WTC11 (cell line): ENCODE results near the gene HCN1. TPM values are rescaled to one million over a fixed set of nuclear protein-coding genes. Genes with fewer than 3 reads are reported as not detected.

Experiments used
- ATAC-seq: fragments of 200-7000 bp; cut with Tn5 transposase; 2 replicates; pipeline ENCODE4 v1.10.0; 2021; ENCODE audit warnings: mild to moderate bottlenecking, moderate library complexity
- CTCF ChIA-PET: fragments of 300-600 bp; sonication (Branson Sonifier 250); formaldehyde crosslinking; loops from one replicate; lab custom pipeline; 2021; ENCODE audit warnings: antibody characterized with exemption; lab: Charles Lee
- POLR2A ChIA-PET: fragments of 350-600 bp; sonication (Branson Sonifier 250); formaldehyde crosslinking; loops from one replicate; lab custom pipeline; 2021; ENCODE audit warnings: antibody characterized with exemption; lab: Charles Lee
- DNase-seq: peaks from one replicate; pipeline ENCODE4 v3.0.0; 2021; ENCODE audit warnings: low spot score
- H3K27ac Mint-ChIP-seq: 2 replicates; pipeline ENCODE4 v1.8.0; 2021; ENCODE audit warnings: mixed read lengths
- H3K27me3 Mint-ChIP-seq: 2 replicates; pipeline ENCODE4 v1.8.0; 2021; ENCODE audit warnings: low read depth, mild to moderate bottlenecking, moderate library complexity, mixed read lengths
- H3K36me3 Mint-ChIP-seq: 2 replicates; pipeline ENCODE4 v1.8.0; 2021; ENCODE audit warnings: mixed read lengths
- H3K4me1 Mint-ChIP-seq: 2 replicates; pipeline ENCODE4 v1.8.0; 2022; ENCODE audit warnings: mixed read lengths
- H3K4me3 Mint-ChIP-seq: 2 replicates; pipeline ENCODE4 v1.8.0; 2021; ENCODE audit warnings: mild to moderate bottlenecking, moderate library complexity, mixed read lengths
- H3K9me3 Mint-ChIP-seq: 2 replicates; pipeline ENCODE4 v1.8.0; 2021; ENCODE audit warnings: mixed read lengths
- CREB1 ChIP-seq: sonication (generic); formaldehyde crosslinking; IDR thresholded peaks from 2 replicates; pipeline ENCODE4 v1.8.0; 2023; ENCODE audit warnings: mild to moderate bottlenecking, missing genetic modification reagents
- CREM ChIP-seq: sonication (generic); formaldehyde crosslinking; IDR thresholded peaks from 2 replicates; pipeline ENCODE4 v1.8.1; 2022; ENCODE audit warnings: mild to moderate bottlenecking, missing genetic modification reagents, moderate library complexity
- ESRRA ChIP-seq: sonication (generic); formaldehyde crosslinking; IDR thresholded peaks from 2 replicates; pipeline ENCODE4 v1.8.1; 2022; ENCODE audit warnings: mild to moderate bottlenecking, missing genetic modification reagents, borderline replicate concordance
- GRHL2 ChIP-seq: fragments of 250-450 bp; sonication (Bioruptor Pico); IDR thresholded peaks from 2 replicates; pipeline ENCODE4 v1.8.0; 2022; ENCODE audit warnings: mild to moderate bottlenecking, moderate library complexity; ENCODE audit not compliant: insufficient replicate concordance, severe bottlenecking
- MXD4 ChIP-seq: fragments of 250-450 bp; sonication (Bioruptor Pico); IDR thresholded peaks from 2 replicates; pipeline ENCODE4 v1.8.0; 2021; ENCODE audit warnings: mild to moderate bottlenecking, moderate library complexity, borderline replicate concordance
- NR2C2 ChIP-seq: sonication (generic); formaldehyde crosslinking; IDR thresholded peaks from 2 replicates; pipeline ENCODE4 v1.8.0; 2022; ENCODE audit warnings: mild to moderate bottlenecking, missing genetic modification reagents
- RORB ChIP-seq: fragments of 250-450 bp; sonication (Bioruptor Pico); IDR thresholded peaks from 2 replicates; pipeline ENCODE4 v1.9.0; 2021; ENCODE audit warnings: mild to moderate bottlenecking
- SP1 ChIP-seq: sonication (generic); formaldehyde crosslinking; conservative IDR thresholded peaks from 2 replicates; pipeline ENCODE4 v1.8.1; 2022; ENCODE audit warnings: missing genetic modification reagents
- TCF7 ChIP-seq: sonication (generic); formaldehyde crosslinking; IDR thresholded peaks from 2 replicates; pipeline ENCODE4 v1.8.0; 2022; ENCODE audit warnings: mild to moderate bottlenecking, low read depth, missing genetic modification reagents, moderate library complexity
- TEAD4 ChIP-seq: sonication (generic); formaldehyde crosslinking; IDR thresholded peaks from 2 replicates; pipeline ENCODE4 v1.8.0; 2022; ENCODE audit warnings: mild to moderate bottlenecking, missing genetic modification reagents
- ZBTB21 ChIP-seq: sonication (generic); formaldehyde crosslinking; IDR thresholded peaks from 2 replicates; pipeline ENCODE4 v1.8.1; 2023; ENCODE audit warnings: mild to moderate bottlenecking, missing genetic modification reagents, borderline replicate concordance
- ZNF121 ChIP-seq: sonication (generic); formaldehyde crosslinking; IDR thresholded peaks from 2 replicates; pipeline ENCODE4 v1.8.0; 2023; ENCODE audit warnings: missing genetic modification reagents
- ZNF138 ChIP-seq: sonication (generic); formaldehyde crosslinking; conservative IDR thresholded peaks from 2 replicates; pipeline ENCODE4 v1.8.1; 2022; ENCODE audit warnings: mild to moderate bottlenecking, moderate library complexity, missing genetic modification reagents
- ZNF263 ChIP-seq: sonication (generic); formaldehyde crosslinking; IDR thresholded peaks from 2 replicates; pipeline ENCODE4 v1.8.1; 2022; ENCODE audit warnings: low read depth, mild to moderate bottlenecking, moderate library complexity, missing genetic modification reagents
- ZNF671 ChIP-seq: fragments of 250-450 bp; sonication (Bioruptor Pico); IDR thresholded peaks from 2 replicates; pipeline ENCODE4 v1.8.0; 2021; ENCODE audit warnings: mild to moderate bottlenecking
- total RNA-seq: library from RNA; stranded (reverse); gene quantifications from 3 replicates; pipeline ENCODE4 v1.2.3, GENCODE V29; 2021
- TF ChIP-seq, protein P1 (sequence below): fragments of 200-600 bp; IDR thresholded peaks from 2 replicates; pipeline ENCODE4 v1.8.0; 2022; ENCODE audit warnings: antibody characterized with exemption
- TF ChIP-seq, protein P2 (sequence below): fragments of 250-450 bp; sonication (Bioruptor Pico); IDR thresholded peaks from 2 replicates; pipeline ENCODE4 v1.9.0; 2021; ENCODE audit warnings: mild to moderate bottlenecking
- TF ChIP-seq, protein P3 (sequence below): sonication (generic); formaldehyde crosslinking; conservative IDR thresholded peaks from 2 replicates; pipeline ENCODE4 v1.8.1; 2022; ENCODE audit warnings: mild to moderate bottlenecking, missing genetic modification reagents
- TF ChIP-seq, protein P4 (sequence below): sonication (generic); formaldehyde crosslinking; IDR thresholded peaks from 2 replicates; pipeline ENCODE4 v1.8.1; 2023; ENCODE audit warnings: mild to moderate bottlenecking, missing genetic modification reagents, moderate library complexity
- TF ChIP-seq, protein P5 (sequence below): sonication (generic); formaldehyde crosslinking; IDR thresholded peaks from 2 replicates; pipeline ENCODE4 v1.8.1; 2023; ENCODE audit warnings: mild to moderate bottlenecking, missing genetic modification reagents, moderate library complexity
- TF ChIP-seq, protein P6 (sequence below): fragments of 250-450 bp; sonication (Bioruptor Pico); IDR thresholded peaks from 2 replicates; pipeline ENCODE4 v1.9.0; 2021; ENCODE audit warnings: moderate library complexity, mild to moderate bottlenecking, inconsistent platforms, borderline replicate concordance
- TF ChIP-seq, protein P7 (sequence below): sonication (generic); formaldehyde crosslinking; IDR thresholded peaks from 2 replicates; pipeline ENCODE4 v1.8.0; 2023; ENCODE audit warnings: mild to moderate bottlenecking, missing genetic modification reagents

HCN1 gene
- total RNA-seq, 1 experiment from 2014 or later: 2.2 TPM

DNA sequence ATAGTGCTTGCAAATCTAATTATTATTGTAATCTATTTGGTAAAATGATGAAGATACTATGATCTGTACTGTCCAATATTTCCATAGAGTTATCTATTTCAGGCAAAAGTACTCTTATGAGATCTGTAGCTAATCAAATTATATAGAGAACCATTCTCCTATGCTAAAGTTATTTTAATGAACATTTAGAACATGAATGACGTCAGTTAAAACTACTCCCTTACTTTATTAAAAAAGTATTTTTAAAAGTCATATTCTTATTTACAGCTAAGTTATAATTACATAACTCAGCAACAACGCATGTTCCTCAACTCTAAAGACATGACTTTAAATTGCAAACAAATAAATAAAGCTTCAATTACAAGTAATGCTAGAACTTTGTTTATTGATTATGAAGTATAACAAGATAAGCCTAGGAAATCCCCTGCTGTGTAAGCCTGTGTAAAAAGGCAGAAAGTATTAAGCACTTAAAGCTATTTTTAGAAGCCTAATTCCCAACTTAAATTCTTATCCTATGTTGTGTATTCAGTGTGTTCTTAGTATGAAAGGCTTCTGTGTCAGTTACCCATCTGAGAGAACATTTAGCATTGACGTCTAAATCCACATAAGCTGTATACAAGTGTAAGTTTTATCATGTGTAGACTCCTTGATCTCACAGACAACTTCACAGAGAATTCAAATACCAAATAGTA lies 285.7 kb downstream of the HCN1 start:
- peaks cover 18% of the 10 kb centered on the region for H3K4me1 Mint-ChIP-seq
- no peaks in the 10 kb centered on the region for H3K9me3 Mint-ChIP-seq
- DNase-seq (no peak), ATAC-seq (no peak)
- H3K4me3 Mint-ChIP-seq: no peak overlapping the region
- no peak overlapping the region for H3K27ac Mint-ChIP-seq
- CTCF ChIA-PET: no interaction called here
- no peaks in the 10 kb centered on the region for H3K36me3 Mint-ChIP-seq
- TF ChIP-seq TCF7 (CRISPR knock-in tag): no peak
- no peak for TF ChIP-seq RORB
- TF ChIP-seq ESRRA (CRISPR knock-in tag): no peak
- no peak for TF ChIP-seq NR2C2 (CRISPR knock-in tag)
- TF ChIP-seq GRHL2 (CRISPR knock-in tag): no peak
- no peak for TF ChIP-seq CREM
- TF ChIP-seq ZBTB21 (CRISPR knock-in tag): no peak
- TF ChIP-seq MXD4 (CRISPR knock-in tag): no peak
- TF ChIP-seq, protein P1, sequence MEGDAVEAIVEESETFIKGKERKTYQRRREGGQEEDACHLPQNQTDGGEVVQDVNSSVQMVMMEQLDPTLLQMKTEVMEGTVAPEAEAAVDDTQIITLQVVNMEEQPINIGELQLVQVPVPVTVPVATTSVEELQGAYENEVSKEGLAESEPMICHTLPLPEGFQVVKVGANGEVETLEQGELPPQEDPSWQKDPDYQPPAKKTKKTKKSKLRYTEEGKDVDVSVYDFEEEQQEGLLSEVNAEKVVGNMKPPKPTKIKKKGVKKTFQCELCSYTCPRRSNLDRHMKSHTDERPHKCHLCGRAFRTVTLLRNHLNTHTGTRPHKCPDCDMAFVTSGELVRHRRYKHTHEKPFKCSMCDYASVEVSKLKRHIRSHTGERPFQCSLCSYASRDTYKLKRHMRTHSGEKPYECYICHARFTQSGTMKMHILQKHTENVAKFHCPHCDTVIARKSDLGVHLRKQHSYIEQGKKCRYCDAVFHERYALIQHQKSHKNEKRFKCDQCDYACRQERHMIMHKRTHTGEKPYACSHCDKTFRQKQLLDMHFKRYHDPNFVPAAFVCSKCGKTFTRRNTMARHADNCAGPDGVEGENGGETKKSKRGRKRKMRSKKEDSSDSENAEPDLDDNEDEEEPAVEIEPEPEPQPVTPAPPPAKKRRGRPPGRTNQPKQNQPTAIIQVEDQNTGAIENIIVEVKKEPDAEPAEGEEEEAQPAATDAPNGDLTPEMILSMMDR: no peak
- POLR2A ChIA-PET: no interaction called here
- H3K27me3 Mint-ChIP-seq: no peaks in the 10 kb centered on the region

DNA sequence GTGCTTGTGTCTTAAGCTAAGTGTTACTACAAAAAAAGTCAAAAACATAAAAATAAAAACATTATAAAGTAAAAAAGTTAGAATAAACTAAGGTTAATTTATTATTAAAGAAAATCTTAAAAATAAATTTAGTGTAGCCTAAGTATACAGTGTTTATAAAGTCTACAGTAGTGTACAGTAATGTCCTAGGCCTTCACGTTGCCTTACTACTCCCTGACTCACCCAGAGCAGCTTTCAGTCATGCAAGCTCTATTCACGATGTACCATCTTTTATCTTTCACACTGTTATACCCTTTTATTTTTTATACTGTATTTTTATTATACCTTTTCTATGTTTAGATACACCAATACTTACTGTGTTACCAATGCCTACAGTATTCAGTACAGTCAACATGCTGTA lies 288.1 kb downstream of the HCN1 start:
- TF ChIP-seq, protein P2, sequence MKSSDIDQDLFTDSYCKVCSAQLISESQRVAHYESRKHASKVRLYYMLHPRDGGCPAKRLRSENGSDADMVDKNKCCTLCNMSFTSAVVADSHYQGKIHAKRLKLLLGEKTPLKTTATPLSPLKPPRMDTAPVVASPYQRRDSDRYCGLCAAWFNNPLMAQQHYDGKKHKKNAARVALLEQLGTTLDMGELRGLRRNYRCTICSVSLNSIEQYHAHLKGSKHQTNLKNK (CRISPR knock-in tag): no peak
- TF ChIP-seq, protein P3, sequence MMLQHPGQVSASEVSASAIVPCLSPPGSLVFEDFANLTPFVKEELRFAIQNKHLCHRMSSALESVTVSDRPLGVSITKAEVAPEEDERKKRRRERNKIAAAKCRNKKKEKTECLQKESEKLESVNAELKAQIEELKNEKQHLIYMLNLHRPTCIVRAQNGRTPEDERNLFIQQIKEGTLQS (CRISPR knock-in tag): no peak
- TF ChIP-seq CREB1 (CRISPR knock-in tag) (no peak), ZNF121 (CRISPR knock-in tag) (no peak)
- TF ChIP-seq, protein P4, sequence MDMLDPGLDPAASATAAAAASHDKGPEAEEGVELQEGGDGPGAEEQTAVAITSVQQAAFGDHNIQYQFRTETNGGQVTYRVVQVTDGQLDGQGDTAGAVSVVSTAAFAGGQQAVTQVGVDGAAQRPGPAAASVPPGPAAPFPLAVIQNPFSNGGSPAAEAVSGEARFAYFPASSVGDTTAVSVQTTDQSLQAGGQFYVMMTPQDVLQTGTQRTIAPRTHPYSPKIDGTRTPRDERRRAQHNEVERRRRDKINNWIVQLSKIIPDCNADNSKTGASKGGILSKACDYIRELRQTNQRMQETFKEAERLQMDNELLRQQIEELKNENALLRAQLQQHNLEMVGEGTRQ (CRISPR knock-in tag): no peak
- Mint-ChIP-seq H3K4me3 (no peak overlapping the region), H3K27ac (no peak overlapping the region), H3K27me3 (no peaks in the 10 kb centered on the region), H3K36me3 (no peaks in the 10 kb centered on the region), H3K4me1 (peaks cover 25% of the 10 kb centered on the region), H3K9me3 (no peaks in the 10 kb centered on the region)
- CTCF ChIA-PET: no interaction called here
- no peak for ATAC-seq
- POLR2A ChIA-PET: no interaction called here
- DNase-seq: no peak

DNA sequence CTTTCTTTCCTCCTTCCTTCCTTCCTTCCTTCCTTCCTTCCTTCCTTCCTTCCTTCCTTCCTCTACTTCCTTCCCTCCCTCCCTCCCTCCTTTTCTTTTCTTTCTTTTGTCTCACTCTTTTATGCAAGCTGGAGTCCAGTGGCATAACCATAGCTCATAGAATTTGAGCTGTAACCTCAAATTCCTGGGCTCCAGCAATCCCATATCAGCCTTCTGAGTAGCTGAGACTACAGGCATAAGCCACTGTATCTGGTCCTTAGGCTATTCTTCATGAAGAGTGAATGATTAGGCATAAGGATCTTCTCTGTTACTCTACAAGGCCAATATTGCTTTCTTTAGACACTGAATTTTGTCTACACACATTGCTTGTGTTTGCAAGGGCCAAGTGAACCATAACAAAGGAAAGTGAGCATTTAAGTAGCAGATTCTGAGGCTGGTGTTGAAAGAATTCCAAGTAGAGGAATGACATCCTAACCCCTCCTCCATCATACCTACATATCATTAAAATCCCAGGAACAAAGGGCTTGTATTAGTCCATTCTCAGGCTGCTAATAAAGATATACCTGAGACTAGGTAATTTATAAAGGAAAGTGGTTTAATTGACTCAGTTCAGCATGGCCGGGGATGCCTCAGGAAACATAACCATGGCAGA lies 293.2 kb downstream of the HCN1 start:
- Mint-ChIP-seq H3K27ac (peak overlapping the region; percentile 88), H3K27me3 (no peaks in the 10 kb centered on the region), H3K4me1 (peaks cover 10% of the 10 kb centered on the region), H3K9me3 (no peaks in the 10 kb centered on the region), H3K36me3 (no peaks in the 10 kb centered on the region), H3K4me3 (no peak overlapping the region)
- DNase-seq (no peak), ATAC-seq (peak; percentile 44; the same call in 1 of the 2 replicates)
- TF ChIP-seq SP1: no peak
- no peak for TF ChIP-seq ZNF671 (CRISPR knock-in tag)
- no peak for TF ChIP-seq ZNF263
- CTCF ChIA-PET: no interaction called here
- POLR2A ChIA-PET: no interaction called here

DNA sequence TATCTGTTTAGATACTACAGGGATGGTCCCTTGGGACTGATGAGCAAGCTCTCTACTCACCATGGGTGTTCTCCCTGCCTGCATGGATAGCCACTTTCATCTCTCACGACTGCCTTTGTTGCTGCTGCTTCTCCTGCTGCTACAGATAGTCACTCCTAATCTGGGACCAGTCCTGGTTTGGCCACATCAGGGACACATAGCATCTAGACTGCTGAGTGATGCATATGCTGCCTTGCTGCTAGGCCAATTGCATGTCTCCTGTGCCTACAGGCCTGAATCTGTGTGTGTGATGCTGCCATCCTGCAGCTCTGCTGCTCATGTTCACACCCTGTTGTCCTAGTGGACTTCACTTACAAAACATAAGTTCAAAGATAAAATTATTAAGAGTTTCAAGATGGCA lies 297.1 kb downstream of the HCN1 start:
- Mint-ChIP-seq H3K4me1 (peaks cover 10% of the 10 kb centered on the region), H3K27me3 (no peaks in the 10 kb centered on the region), H3K4me3 (no peak overlapping the region), H3K9me3 (no peaks in the 10 kb centered on the region), H3K27ac (no peak overlapping the region), H3K36me3 (no peaks in the 10 kb centered on the region)
- DNase-seq: no peak
- POLR2A ChIA-PET: no interaction called here
- ATAC-seq: peak; percentile 61
- CTCF ChIA-PET: no interaction called here
- TF ChIP-seq, protein P5, sequence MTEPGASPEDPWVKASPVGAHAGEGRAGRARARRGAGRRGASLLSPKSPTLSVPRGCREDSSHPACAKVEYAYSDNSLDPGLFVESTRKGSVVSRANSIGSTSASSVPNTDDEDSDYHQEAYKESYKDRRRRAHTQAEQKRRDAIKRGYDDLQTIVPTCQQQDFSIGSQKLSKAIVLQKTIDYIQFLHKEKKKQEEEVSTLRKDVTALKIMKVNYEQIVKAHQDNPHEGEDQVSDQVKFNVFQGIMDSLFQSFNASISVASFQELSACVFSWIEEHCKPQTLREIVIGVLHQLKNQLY (CRISPR knock-in tag): no peak
- TF ChIP-seq, protein P6, sequence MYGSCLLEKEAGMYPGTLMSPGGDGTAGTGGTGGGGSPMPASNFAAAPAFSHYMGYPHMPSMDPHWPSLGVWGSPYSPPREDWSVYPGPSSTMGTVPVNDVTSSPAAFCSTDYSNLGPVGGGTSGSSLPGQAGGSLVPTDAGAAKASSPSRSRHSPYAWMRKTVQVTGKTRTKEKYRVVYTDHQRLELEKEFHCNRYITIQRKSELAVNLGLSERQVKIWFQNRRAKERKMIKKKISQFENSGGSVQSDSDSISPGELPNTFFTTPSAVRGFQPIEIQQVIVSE (CRISPR knock-in tag): no peak
- TF ChIP-seq ZNF138 (CRISPR knock-in tag): no peak
- no peak for TF ChIP-seq TEAD4 (CRISPR knock-in tag)
- TF ChIP-seq ESRRA (CRISPR knock-in tag): no peak
- TF ChIP-seq, protein P7, sequence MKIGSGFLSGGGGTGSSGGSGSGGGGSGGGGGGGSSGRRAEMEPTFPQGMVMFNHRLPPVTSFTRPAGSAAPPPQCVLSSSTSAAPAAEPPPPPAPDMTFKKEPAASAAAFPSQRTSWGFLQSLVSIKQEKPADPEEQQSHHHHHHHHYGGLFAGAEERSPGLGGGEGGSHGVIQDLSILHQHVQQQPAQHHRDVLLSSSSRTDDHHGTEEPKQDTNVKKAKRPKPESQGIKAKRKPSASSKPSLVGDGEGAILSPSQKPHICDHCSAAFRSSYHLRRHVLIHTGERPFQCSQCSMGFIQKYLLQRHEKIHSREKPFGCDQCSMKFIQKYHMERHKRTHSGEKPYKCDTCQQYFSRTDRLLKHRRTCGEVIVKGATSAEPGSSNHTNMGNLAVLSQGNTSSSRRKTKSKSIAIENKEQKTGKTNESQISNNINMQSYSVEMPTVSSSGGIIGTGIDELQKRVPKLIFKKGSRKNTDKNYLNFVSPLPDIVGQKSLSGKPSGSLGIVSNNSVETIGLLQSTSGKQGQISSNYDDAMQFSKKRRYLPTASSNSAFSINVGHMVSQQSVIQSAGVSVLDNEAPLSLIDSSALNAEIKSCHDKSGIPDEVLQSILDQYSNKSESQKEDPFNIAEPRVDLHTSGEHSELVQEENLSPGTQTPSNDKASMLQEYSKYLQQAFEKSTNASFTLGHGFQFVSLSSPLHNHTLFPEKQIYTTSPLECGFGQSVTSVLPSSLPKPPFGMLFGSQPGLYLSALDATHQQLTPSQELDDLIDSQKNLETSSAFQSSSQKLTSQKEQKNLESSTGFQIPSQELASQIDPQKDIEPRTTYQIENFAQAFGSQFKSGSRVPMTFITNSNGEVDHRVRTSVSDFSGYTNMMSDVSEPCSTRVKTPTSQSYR: no peak
